Cortex of kidney (tissue), 1 donor: ENCODE data around the gene CSNK2A3.

Source experiments
- DNase-seq: peaks from one replicate; lab custom pipeline; 2025; lab: John Stamatoyannopoulos, UW

The CSNK2A3 gene

GRCh38 chr11:11335043-11335442 lies 18.0 kb downstream of the CSNK2A3 start:
- DNase-seq = no peak

DNA sequence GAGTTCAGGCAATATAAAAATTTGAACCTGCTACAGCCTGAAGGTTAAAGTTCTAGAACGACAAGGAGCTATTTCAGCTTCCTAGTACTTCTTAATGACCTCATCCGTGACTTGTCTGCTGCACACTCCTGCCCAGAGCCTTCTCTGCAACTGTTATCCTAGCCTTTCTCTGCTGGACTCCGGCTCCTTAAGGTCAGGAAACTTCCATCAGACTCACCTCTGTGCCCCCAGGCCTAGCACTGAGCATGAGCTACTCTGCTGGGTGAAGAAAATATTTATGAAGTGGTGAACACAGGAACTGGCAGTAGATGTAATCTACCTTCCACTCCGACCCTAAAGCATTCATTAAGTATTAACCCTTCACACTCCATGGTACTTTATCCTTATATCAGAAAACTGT lies 18.4 kb downstream of the CSNK2A3 start:
- DNase-seq = no peak

GRCh38 chr11:11332141-11332710 lies 20.8 kb downstream of the CSNK2A3 start:
- DNase-seq = no peak

- no peak for DNase-seq
These were observed 23.8 kb downstream of the CSNK2A3 start for GRCh38 chr11:11329062-11329806.

- DNase-seq = no peak
These were observed 29.0 kb downstream of the CSNK2A3 start for GRCh38 chr11:11324090-11324489.

DNA sequence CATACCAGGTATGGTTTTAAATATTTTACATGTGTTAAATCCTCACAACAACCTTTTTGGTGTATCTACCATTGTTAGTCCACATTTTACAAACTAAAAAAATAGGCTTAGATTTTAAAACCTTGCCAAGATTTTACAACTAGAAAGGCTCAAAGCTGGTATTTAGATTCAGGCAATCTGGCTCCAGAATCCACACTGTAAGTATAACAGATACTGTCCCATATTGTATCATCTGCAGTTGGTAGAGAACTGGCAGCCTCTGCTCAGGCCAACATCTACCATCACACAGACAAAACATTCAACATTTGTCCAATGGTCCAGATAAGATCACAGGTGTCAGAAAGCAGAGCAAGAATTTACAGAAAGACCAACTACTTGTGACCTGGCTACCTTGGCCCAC lies 30.9 kb downstream of the CSNK2A3 start:
- DNase-seq = no peak

- no peak for DNase-seq
These were observed 32.2 kb downstream of the CSNK2A3 start for GRCh38 chr11:11320825-11321224.

DNA sequence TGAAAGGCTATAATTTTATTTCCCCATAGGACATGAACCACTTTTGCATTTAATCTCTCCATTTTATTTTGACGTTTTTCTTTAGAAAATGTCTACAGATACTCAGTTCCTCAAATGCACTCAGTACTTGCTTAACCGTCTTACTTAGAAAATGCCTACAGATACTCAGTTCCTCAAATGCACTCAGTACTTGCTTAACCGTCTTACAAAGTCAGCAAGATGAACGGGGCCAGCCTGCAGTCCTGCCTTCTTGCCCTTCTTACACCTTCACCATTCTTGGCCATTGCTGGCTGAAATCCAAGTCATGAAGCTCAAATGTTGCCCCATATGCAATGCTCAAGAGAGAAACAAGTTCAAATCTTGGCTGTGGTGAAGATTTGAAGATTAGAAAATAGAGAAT lies 34.1 kb downstream of the CSNK2A3 start:
- no peak for DNase-seq

GRCh38 chr11:11318461-11318860 lies 34.6 kb downstream of the CSNK2A3 start:
- no peak for DNase-seq

GRCh38 chr11:11316651-11317230 lies 36.3 kb downstream of the CSNK2A3 start:
- DNase-seq = no peak

- no peak for DNase-seq
These were observed 39.0 kb downstream of the CSNK2A3 start for GRCh38 chr11:11313902-11314692.

- DNase-seq = no peak
These were observed 39.6 kb downstream of the CSNK2A3 start for GRCh38 chr11:11313426-11313825.

DNA sequence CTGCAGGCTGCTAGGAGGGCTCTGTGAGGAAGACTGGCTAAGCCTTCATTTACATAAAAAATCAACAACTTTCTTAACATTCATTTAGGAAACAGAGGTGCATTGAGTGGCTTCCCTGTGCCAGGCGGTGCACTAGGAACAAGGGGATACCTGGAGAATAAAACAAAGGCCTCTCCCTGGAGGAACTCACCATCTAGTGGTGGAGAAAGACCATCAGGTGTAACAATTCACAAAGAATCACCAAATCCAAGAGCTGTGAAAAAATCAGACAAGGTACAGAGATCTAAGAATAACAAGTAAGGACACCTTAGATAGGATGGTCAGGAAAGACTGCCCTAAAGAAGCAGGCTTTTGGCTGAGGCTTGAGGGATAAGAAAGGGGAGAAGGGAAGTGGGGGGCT lies 40.3 kb downstream of the CSNK2A3 start:
- DNase-seq = no peak

GRCh38 chr11:11311169-11311568 lies 41.9 kb downstream of the CSNK2A3 start:
- no peak for DNase-seq

- no peak for DNase-seq
These were observed 43.1 kb downstream of the CSNK2A3 start for GRCh38 chr11:11309906-11310305.

GRCh38 chr11:11308249-11308648 lies 44.8 kb downstream of the CSNK2A3 start:
- no peak for DNase-seq

- no peak for DNase-seq
These were observed 46.2 kb downstream of the CSNK2A3 start for GRCh38 chr11:11306855-11307254.

DNA sequence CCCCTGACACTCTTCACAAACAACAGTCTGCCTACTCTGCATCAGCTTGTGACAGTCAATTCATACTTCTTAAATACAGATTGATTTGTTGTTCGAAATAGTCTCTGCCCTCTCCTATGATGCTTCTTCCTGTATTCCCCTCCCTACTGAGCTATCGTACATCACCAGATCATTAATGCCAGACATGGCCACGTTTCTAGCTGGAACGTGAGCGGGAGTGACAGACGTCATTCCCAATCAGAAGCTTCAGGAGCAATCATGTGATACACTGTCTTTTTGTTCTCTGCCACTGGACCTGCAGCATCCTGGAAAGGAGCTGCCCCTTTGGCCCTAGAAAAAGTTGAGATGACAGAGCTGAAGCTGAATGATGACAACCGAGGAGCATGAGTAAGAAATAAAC lies 48.5 kb downstream of the CSNK2A3 start:
- no peak for DNase-seq

DNA sequence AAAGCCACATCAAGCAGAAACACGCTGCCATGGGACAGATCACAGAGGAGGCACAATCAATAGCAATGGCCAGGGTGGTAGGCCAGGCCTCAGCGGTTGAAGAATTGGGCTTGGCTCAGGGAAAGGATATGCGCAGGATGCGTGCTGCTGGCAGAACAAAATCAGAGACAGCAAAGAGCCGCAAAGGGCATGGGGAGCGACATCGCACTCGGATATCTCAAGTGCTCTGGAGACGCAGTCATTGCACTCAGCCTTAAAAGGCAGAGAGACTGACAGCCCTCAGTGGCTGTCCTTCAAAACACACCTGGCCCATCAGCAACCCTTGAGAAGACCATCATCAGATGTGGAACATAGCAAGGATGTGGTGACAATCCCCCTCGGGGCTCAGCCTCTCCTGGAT lies 50.5 kb downstream of the CSNK2A3 start:
- no peak for DNase-seq
